CD14-positive monocyte (primary cell): ENCODE measurements around the gene LPGAT1. TPM values are rescaled to one million over a fixed set of nuclear protein-coding genes. Genes with fewer than 3 reads are reported as not detected.
"Not testable (repeated sequence)": the region's sequence is repeated elsewhere in the genome, so short reads cannot be mapped to it uniquely, and the experiment has no call there.

ENCODE experiments used
- DNase-seq, 3 donors: peaks; one replicate each; pipeline ENCODE4 v3.0.0-alpha.2; 2011 to 2022
- H2AFZ ChIP-seq: 2 replicates; pipeline ENCODE4 v1.6.0; 2012; ENCODE audit warnings: mild to moderate bottlenecking, low read depth, low read length, inconsistent platforms; ENCODE audit not compliant: insufficient read depth, poor library complexity, severe bottlenecking
- H3K27ac ChIP-seq, 2 donors: 1 replicate in 1 of 2; 2 replicates in 1 of 2; pipeline ENCODE4 v1.5.1; 2012 to 2013; ENCODE audit warnings: low read length in 2 of 2, control low read depth in 1 of 2, inconsistent platforms in 1 of 2, low read depth in 1 of 2, mild to moderate bottlenecking in 1 of 2
- H3K27me3 ChIP-seq, 2 donors: one replicate each; pipeline versions ENCODE4 v1.6.0 to v1.6.1; 2011 to 2013; ENCODE audit warnings: low read length in 2 of 2; ENCODE audit not compliant: control insufficient read depth in 2 of 2, insufficient read depth in 2 of 2
- H3K36me3 ChIP-seq, 2 donors: replicated peaks in 1 of 2; 1 replicate in 1 of 2; 2 replicates in 1 of 2; pipeline versions ENCODE4 v1.5.1 to v1.6.1; 2012 to 2013; ENCODE audit warnings: low read length in 2 of 2, control low read depth in 1 of 2, inconsistent platforms in 1 of 2, mild to moderate bottlenecking in 1 of 2; ENCODE audit not compliant: insufficient read depth in 2 of 2, control insufficient read depth in 1 of 2
- H3K4me1 ChIP-seq, 2 donors: 1 replicate in 1 of 2; 2 replicates in 1 of 2; pipeline versions ENCODE4 v1.5.1 to v1.6.1; 2012 to 2013; ENCODE audit warnings: low read length in 2 of 2, control low read depth in 1 of 2, inconsistent platforms in 1 of 2, mild to moderate bottlenecking in 1 of 2, moderate library complexity in 1 of 2; ENCODE audit not compliant: insufficient read depth in 2 of 2, control insufficient read depth in 1 of 2
- H3K4me2 ChIP-seq: replicated peaks from 2 replicates; pipeline ENCODE3; 2012; ENCODE audit warnings: low read length, moderate library complexity, mild to moderate bottlenecking; ENCODE audit not compliant: poor library complexity, severe bottlenecking; ENCODE audit errors: extremely low read depth
- H3K4me3 ChIP-seq, 3 experiments: fragments of 200-600 bp in 1 of 3; sonication (generic) in 1 of 3; replicated peaks in 1 of 3; 1 replicate in 2 of 3; 2 replicates in 1 of 3; pipeline ENCODE4 v1.5.1; 2011 to 2013; ENCODE audit warnings: low read length in 3 of 3, mild to moderate bottlenecking in 3 of 3, control low read depth in 2 of 3, low read depth in 2 of 3, inconsistent platforms in 1 of 3, moderate library complexity in 1 of 3
- H3K79me2 ChIP-seq: 2 replicates; pipeline ENCODE4 v1.6.0; 2012; ENCODE audit warnings: mild to moderate bottlenecking, control low read depth, inconsistent platforms, low read length, moderate library complexity; ENCODE audit not compliant: insufficient read depth
- H3K9ac ChIP-seq: 2 replicates; pipeline ENCODE4 v1.6.0; 2017; ENCODE audit warnings: low read length, mild to moderate bottlenecking; ENCODE audit not compliant: insufficient read depth, poor library complexity, severe bottlenecking
- H3K9me3 ChIP-seq, 2 donors: replicated peaks in 1 of 2; 1 replicate in 1 of 2; 2 replicates in 1 of 2; pipeline versions ENCODE4 v1.5.1 to v1.6.1; 2012 to 2013; ENCODE audit warnings: low read length in 2 of 2, control low read depth in 1 of 2; ENCODE audit not compliant: control insufficient read depth in 1 of 2, insufficient read depth in 1 of 2
- H4K20me1 ChIP-seq: 2 replicates; pipeline ENCODE4 v1.6.0; 2012; ENCODE audit warnings: mild to moderate bottlenecking, low read length, control low read depth, moderate library complexity; ENCODE audit not compliant: insufficient read depth
- H3K27ac Mint-ChIP-seq, 7 donors: one replicate each; pipeline ENCODE4 v1.8.0; 2020; ENCODE audit warnings: mild to moderate bottlenecking in 7 of 7, mixed read lengths in 7 of 7, moderate library complexity in 6 of 7, inconsistent platforms in 2 of 7
- H3K27me3 Mint-ChIP-seq, 3 donors: one replicate each; pipeline ENCODE4 v1.8.0; 2021 to 2022; ENCODE audit warnings: low read depth in 3 of 3, mild to moderate bottlenecking in 3 of 3, mixed read lengths in 3 of 3, moderate library complexity in 3 of 3, inconsistent platforms in 1 of 3
- H3K36me3 Mint-ChIP-seq, 2 donors: one replicate each; pipeline ENCODE4 v1.8.0; 2020; ENCODE audit warnings: mixed read lengths in 2 of 2, inconsistent platforms in 1 of 2, mild to moderate bottlenecking in 1 of 2
- H3K4me1 Mint-ChIP-seq: one replicate; pipeline ENCODE4 v1.8.0; 2020; ENCODE audit warnings: mild to moderate bottlenecking, mixed read lengths
- H3K4me3 Mint-ChIP-seq, 2 donors: one replicate each; pipeline ENCODE4 v1.8.0; 2020; ENCODE audit warnings: mild to moderate bottlenecking in 2 of 2, mixed read lengths in 2 of 2, moderate library complexity in 1 of 2
- H3K9me3 Mint-ChIP-seq, 7 donors: one replicate each; pipeline ENCODE4 v1.8.0; 2020 to 2022; ENCODE audit warnings: mixed read lengths in 7 of 7, mild to moderate bottlenecking in 6 of 7, moderate library complexity in 6 of 7, inconsistent platforms in 2 of 7
- CTCF ChIP-seq: fragments of 200-600 bp; IDR thresholded peaks from one replicate; pipeline ENCODE4 v1.8.0; 2022; ENCODE audit warnings: antibody characterized with exemption, mild to moderate bottlenecking
- WGBS: methylation state at CpG from one replicate; pipeline ENCODE4 v1.1.5; 2013; ENCODE audit warnings: missing lambda C conversion rate; ENCODE audit not compliant: insufficient coverage; 5-methylcytosine and 5-hydroxymethylcytosine counted together
- intact Hi-C, 2 donors: fragments of 100-400 bp; cut with micrococcal nuclease; formaldehyde crosslinking; loops; one replicate each; pipeline versions ENCODE4 v1.15.0 to v1.15.1; 2023
- polyA plus RNA-seq, 3 donors: library from polyadenylated mRNA; depleted of rRNA in 1 of 3; unstranded in 2 of 3; stranded (reverse) in 1 of 3; fragments of 300-500 nt in 2 of 3; fragments of >200 nt in 1 of 3; fragmentation: Illumina TruSeq in 2 of 3; gene quantifications; 1 replicate in 2 of 3; 2 replicates in 1 of 3; pipeline ENCODE4 v1.2.3, GENCODE V29; 2012 to 2021
- small RNA-seq: library from RNA; depleted of rRNA; stranded (forward); fragments of <200 nt; gene quantifications from one replicate; pipeline ENCODE3, GENCODE V24; 2012; ENCODE audit warnings: low read depth; ENCODE audit not compliant: insufficient read length

Gene LPGAT1
- polyA plus RNA-seq, 3 donors: 19.5 to 52.1 (median 40.2) TPM

- Mint-ChIP-seq H3K9me3 (peaks cover 3 to 12% (median 11%) of the 10 kb centered on the region in 7 donors), H3K27me3 (peaks cover 2 to 13% (median 5%) of the 10 kb centered on the region in 3 donors), H3K27ac (no peak overlapping the region), H3K4me1 (peaks cover 12% of the 10 kb centered on the region), H3K36me3 (peaks cover 0 to 6% of the 10 kb centered on the region in 2 donors), H3K4me3 (no peak overlapping the region)
- Histone ChIP-seq H3K4me2 (no peak overlapping the region), H4K20me1 (no peaks in the 10 kb centered on the region), H2AFZ (no peak overlapping the region), H3K27me3 (no peaks in the 10 kb centered on the region), H3K4me3 (no peak overlapping the region), H3K27ac (no peak overlapping the region), H3K79me2 (no peaks in the 10 kb centered on the region), H3K9ac (no peak overlapping the region), H3K4me1 (peaks cover 4 to 9% of the 10 kb centered on the region in 2 donors), H3K9me3 (peaks cover 8 to 9% of the 10 kb centered on the region in 2 donors), H3K36me3 (no peaks in the 10 kb centered on the region)
- DNase-seq: no peak
- no peak for TF ChIP-seq CTCF
- intact Hi-C loops: no loop called here
- WGBS: 0% methylated on average over 1 of the region's 10 CpGs
These were observed 135.3 kb downstream of the LPGAT1 start for GRCh38 chr1:211695135-211695816.

- H2AFZ ChIP-seq, H3K36me3 Mint-ChIP-seq, H3K36me3 ChIP-seq, H3K27ac ChIP-seq, H4K20me1 ChIP-seq, H3K79me2 ChIP-seq, H3K4me3 ChIP-seq, H3K27ac Mint-ChIP-seq, H3K4me1 Mint-ChIP-seq, DNase-seq, H3K4me2 ChIP-seq, intact Hi-C loops, H3K4me1 ChIP-seq, H3K27me3 Mint-ChIP-seq, H3K4me3 Mint-ChIP-seq, H3K9ac ChIP-seq, H3K27me3 ChIP-seq, H3K9me3 ChIP-seq: not testable (repeated sequence)
- peaks cover 3 to 12% (median 10%) of the 10 kb centered on the region in 7 donors for H3K9me3 Mint-ChIP-seq
- WGBS: no CpG with 5 or more reads among the region's 5 CpGs
These were observed 136.7 kb downstream of the LPGAT1 start for GRCh38 chr1:211693911-211694310.

Small RNA genes lying within 50 kb of the gene (small RNA-seq; reads per million reads assigned to genes)
- gene RF00019 (not detected), gene RN7SL344P (not detected)

Other genes starting within 250 kb of the LPGAT1 start
- gene NEK2, start 155.1 kb downstream of the LPGAT1 start, polyA plus RNA-seq: not detected
- gene INTS7, start 204.8 kb upstream of the LPGAT1 start, polyA plus RNA-seq: 10 to 100 TPM in 1 of 3 donors, 1 to 10 TPM in 2; 6.1 to 10.7 (median 7.6) TPM
- gene DTL, start 205.0 kb upstream of the LPGAT1 start, polyA plus RNA-seq: not detected